ENCODE results near the gene FOLH1.
"Not testable (repeated sequence)": the region's sequence is repeated elsewhere in the genome, so short reads cannot be mapped to it uniquely, and the experiment has no call there.

DNA sequence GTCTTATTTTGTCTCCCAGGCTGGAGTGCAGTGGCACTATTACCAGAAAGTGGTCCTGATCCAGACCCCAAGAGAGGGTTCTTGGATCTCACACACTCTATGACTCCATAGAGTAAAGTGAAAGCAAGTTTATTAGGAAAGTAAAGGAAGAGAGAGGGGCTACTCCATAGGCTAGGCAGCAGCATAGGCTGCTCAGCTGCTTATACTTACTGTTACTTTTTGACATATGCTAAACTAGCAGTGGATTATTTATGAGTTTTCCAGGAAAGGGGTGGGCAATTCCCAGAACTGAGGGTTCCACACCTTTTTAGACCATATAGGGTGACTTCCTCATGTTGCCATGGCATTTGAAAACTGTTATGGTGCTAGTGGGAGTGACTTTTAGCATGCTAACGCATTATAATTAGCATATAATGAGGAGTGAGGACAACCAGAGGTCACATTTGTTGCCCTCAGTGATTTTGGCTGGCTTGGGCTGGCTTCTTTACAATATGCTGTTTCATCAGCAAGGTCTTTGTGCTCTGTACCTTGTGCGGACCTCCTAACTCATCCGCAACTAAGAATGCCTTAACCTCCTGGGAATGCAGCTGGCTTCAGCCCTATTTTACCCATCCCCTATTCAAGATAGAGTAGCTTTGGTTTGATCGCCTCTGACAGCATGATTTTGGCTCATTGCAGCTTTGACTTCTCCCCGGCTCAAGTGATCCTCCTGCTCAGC is 42.2 kb upstream of the FOLH1 start:
- TF ChIP-seq, protein P1, sequence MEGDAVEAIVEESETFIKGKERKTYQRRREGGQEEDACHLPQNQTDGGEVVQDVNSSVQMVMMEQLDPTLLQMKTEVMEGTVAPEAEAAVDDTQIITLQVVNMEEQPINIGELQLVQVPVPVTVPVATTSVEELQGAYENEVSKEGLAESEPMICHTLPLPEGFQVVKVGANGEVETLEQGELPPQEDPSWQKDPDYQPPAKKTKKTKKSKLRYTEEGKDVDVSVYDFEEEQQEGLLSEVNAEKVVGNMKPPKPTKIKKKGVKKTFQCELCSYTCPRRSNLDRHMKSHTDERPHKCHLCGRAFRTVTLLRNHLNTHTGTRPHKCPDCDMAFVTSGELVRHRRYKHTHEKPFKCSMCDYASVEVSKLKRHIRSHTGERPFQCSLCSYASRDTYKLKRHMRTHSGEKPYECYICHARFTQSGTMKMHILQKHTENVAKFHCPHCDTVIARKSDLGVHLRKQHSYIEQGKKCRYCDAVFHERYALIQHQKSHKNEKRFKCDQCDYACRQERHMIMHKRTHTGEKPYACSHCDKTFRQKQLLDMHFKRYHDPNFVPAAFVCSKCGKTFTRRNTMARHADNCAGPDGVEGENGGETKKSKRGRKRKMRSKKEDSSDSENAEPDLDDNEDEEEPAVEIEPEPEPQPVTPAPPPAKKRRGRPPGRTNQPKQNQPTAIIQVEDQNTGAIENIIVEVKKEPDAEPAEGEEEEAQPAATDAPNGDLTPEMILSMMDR (IDR thresholded peaks at IDR 0.05; ENCODE audit: insufficient read depth, low read depth, low read length) = not testable (repeated sequence)
- not testable (repeated sequence) for TF ChIP-seq EZH2 (IDR thresholded peaks at IDR 0.05; ENCODE audit: insufficient read depth, low read length)
